Activated CD4-positive, CD25-positive, alpha-beta regulatory T cell (primary cell): ENCODE results near the gene WDR46.
A peak's percentile ranks its signal among the peaks of the same experiment; 100 is the strongest.

Source experiments
- DNase-seq, 4 experiments: peaks; one replicate each; lab custom pipeline; 2025; lab: John Stamatoyannopoulos, UW

Gene WDR46

GRCh38 chr6:33313709-33314514, 24.9 kb upstream of the WDR46 start, which contains the start of gene TAPBP:
TSS of gene TAPBP (minus strand) at chr6:33314078. CDS start at chr6:33314041, 37 bp downstream.
- DNase-seq: peak; percentile 52 to 71 (median 60)

DNA sequence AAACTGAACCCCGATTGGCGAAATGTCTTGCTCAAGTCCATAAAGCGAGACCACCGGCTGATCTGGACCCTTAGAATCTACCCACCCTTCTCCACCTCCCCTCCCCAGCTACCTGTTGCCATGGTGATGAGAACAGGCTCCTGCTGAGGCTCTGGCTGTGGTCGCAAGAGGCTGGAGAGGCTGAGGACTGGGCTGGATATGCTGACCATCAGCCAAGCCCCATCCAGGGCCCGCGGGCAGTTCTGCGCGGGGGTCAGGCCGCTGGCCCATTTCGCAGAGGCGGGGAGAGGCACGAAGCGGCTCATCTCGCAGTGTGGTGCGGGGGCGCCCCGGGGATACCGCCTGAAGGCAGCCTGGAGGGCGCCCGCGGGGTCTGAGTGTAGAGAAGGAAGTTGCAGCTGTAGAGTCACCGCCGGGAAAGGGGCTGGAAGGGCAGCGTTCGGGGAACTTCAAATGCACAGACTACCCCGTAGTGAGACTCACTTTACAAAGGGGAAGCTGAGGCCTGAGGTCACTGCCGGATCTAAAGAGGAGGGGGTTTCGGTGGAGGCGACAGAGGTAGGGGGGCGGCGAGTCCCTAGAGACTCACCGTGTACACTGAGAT, 24.2 kb upstream of the WDR46 start:
- peak in 1 of 4 experiments; percentile 31 for DNase-seq

GRCh38 chr6:33312361-33313104, 23.5 kb upstream of the WDR46 start:
- peak; percentile 32 to 68 (median 54) for DNase-seq

DNA sequence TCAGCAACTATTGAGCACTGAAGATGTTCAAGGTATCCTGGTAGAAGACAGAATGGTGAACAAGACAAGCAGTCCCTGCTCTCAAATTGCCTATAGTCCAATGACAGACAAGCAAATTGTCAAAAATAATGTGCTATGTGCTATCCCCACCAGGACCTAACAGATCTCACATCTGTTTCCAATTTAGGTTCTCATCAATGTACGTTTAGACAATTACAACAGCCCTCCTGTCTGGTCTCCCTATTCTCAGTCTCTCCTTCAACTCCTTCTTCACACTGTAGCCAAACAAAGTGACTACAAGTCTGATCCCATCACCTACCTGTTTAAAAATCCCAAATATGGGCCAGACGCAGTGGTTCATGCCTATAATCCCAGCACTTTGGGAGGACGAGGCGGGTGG, 17.3 kb upstream of the WDR46 start:
- no peak for DNase-seq

GRCh38 chr6:33305052-33305451, 16.0 kb upstream of the WDR46 start:
- DNase-seq: no peak

GRCh38 chr6:33304216-33304615, 15.2 kb upstream of the WDR46 start:
- DNase-seq: no peak

DNA sequence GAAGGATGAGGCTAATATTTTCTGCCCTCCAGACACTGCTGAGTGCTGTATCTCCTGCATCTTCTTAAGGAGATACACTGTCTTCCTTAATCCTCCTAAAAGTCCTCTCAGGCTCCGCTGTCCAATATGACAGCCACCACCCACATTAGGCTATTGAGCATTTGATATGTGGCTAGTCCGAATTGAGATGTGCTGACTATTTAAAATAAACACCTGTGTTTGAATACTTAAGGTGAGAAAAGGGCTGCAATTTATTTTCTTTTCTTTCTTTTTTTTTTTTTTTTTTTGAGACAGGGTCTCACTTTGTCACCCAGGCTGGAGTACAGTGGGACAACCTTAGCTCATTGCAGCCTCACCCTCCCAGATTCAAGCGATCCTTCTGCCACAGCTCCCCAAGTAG, 12.8 kb upstream of the WDR46 start:
- DNase-seq: no peak

DNA sequence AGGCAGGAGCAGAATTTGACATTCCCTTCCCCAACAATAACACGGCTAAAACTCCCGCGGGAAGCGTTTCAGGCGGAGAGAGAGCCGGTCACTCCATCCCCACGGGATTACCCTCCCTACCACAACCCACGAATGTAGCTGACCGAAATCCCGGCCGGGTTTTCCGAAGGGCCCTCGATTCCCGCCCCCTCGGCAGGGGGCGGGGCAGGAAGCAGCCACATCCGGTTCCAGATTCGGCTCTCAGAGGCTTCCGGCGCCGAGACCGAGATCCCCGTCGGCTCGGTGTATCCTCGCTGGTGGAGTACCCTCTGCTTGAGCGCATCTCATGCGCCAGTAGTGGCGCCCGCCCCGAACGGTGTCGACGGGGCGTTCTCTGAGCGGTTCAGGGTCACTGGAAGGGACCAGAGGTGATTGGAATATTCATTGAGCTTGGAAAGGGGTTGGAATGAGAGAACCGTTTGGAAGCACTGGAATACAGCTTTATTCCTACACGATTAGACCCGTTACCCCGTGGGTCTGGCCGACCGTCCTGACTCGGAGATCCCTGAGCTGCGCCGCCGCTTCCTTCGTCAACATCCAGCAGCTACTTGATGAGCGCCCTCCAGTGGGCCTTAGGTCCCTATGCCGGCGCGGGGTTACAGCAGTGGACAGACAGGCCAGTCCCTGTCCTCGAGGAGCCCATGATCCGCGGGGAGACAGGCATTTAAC, 10.4 kb upstream of the WDR46 start:
- peak; percentile 78 to 87 (median 84) for DNase-seq

DNA sequence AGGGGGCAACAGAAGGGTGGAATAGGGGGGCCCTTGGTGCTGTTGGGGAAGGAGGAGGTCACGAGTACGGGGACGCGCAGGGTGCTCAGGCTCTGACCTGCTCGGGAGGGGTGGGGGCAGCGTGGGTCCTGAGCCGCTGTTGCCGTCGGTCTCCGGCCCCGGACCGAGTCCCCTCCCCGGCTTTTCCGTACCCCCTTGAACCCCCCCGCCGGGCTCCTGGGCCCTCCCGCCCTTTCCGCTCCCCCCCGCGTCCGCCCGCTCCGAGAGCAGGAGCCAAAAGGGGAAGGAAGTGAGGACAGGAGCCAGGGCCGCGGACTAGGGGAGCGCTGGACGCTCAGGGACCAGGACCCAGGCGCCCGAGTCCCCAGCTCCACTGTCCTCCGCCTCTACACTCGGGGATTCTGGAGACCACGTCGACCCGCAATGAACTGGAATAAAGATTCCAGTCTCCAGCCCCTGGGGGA, 9.8 kb upstream of the WDR46 start, which contains the start of gene RGL2:
Gene RGL2, minus strand, starts transcription at position 170 of the 464 bp plus-strand sequence. CDS start 332 bp downstream, outside the sequence.
- peak in 2 of 4 experiments; percentile 54 to 68 for DNase-seq

GRCh38 chr6:33297956-33298772, 9.1 kb upstream of the WDR46 start:
- no peak for DNase-seq

GRCh38 chr6:33297406-33297955, 8.4 kb upstream of the WDR46 start:
- DNase-seq: no peak

DNA sequence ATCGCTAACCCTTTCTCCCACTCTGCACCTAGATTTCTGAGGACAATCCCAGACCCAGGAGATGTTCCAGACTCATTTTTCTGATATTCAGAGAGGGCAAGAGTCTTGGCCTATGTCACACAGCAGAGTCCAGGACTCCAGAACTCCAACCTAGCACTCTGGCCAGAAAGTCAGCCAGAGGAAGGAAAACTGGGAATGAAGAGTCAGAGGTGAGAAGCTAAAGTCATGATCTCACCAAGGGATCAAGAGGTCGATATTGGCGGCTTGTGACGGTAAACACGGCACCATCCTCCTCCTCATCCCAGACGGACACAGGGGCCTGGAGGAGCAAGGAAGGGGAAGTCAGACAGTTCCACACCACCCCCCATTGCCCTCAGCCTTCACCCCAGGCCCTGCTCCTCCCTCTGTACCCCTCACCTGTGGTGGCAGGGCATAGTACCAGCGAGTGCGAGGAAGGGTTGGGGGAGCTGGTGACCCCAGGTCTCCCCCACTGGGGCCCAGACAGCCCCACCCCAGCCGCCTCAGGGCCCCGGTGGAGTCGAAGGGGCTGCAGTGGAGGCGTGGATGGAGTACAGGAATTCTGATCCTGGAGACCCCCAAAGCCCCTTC, 7.9 kb upstream of the WDR46 start:
- DNase-seq: no peak

DNA sequence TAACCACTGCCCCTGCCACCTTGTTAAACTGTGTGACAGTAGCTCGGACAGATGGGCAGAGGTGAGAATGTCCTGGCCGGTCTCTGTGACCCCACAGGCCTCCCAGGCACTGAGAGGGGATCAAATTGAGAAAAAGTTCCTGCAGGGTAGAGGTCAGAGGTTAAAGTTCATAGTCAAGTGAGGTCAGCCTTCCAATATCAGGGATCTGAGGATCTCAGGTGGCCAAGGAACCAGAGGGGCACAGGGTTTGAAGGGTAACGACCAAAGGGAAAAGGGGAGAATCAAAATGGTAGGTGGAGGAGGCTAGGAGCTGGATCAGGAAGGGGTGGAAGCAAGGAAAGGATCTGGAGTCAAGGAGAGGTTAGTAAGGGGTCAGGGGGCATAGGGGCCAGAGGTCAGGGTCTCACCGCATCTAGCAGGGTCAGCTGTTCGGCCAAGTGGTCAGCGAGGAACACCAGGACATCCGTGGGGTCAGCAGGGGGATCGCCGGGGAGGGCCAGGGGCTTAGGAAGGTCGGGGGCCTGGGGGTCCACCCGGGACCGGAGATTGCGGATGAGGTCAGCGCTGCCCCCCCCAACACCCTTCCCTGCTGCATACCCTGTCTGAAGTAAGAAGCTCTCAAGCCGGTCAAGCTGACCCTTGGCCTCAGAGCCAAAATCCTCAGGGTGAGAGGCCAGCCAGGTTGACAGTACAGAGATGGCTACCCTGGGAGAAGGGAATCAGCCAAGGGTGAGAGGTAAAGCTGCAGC, 6.8 kb upstream of the WDR46 start:
- no peak for DNase-seq

- no peak for DNase-seq
Measured at GRCh38 chr6:33294086-33294823, 5.2 kb upstream of the WDR46 start.

- no peak for DNase-seq
Measured at GRCh38 chr6:33292996-33293682, 4.1 kb upstream of the WDR46 start.

DNA sequence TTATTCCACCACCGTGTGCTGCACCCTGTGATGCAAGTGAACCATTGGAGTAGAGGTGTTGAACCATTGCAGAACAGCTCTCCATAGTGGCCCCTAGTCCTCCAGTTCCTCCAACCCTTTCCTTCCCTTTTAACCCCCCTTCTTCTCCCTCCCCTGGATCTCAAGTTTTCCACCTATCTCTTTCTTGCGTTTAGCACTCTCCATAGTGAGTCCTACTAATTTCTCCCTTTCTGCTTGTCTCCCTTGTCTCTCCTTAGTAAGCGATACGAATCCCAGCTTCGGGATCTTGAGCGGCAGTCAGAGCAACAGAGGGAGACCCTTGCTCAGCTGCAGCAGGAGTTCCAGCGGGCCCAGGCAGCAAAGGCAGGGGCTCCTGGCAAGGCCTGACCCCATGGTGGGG, 1.4 kb upstream of the WDR46 start:
- DNase-seq: no peak

DNA sequence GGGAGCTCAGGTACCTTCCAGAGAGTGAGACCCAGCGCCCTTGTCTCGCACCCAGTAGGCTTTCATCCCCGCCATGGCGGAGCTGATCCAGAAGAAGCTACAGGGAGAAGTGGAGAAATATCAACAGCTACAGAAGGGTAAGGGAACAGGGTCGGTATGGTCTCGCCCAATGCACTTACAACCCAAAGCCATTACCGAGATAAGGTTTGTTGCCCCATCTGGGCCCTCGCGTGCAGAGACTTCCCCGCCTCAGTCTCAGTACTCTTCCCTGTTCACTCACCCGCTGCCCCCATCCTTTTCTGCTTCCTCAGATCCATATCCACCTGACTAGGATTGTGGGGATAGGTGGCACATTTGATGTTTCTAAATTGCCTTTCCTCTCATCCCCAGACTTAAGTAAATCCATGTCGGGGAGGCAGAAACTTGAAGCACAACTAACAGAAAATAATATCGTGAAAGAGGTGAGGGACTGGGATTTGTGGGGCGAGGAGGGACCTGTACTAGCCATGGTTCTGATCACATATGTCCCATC, 811 bp upstream of the WDR46 start:
- DNase-seq: no peak
